DMS 273 (cell line): Measurements from ENCODE around the gene DDX23.

Experiments
- DNase-seq: peaks from one replicate; lab custom pipeline; 2025; ENCODE audit not compliant: unreplicated experiment; lab: John Stamatoyannopoulos, UW

The DDX23 gene

DNA sequence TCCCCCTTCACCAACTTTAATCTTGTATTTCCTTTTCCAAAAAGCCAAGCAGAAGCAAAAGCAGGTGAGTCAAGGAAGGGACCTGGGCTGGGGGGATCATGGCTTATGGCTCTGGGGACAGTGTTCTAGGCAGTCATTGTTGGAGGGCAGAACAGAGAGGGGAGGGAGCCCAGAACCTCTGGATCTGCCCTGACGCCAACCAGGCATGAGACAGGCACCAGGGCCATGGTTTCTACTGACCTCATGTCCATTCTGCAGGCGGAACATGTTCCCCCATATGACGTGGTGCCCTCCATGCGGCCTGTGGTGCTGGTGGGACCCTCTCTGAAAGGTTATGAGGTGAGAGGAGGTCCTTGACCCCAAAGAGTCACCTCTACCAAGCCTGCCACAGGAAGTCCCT is 27.1 kb downstream of the DDX23 start:
- DNase-seq = no peak

DNA sequence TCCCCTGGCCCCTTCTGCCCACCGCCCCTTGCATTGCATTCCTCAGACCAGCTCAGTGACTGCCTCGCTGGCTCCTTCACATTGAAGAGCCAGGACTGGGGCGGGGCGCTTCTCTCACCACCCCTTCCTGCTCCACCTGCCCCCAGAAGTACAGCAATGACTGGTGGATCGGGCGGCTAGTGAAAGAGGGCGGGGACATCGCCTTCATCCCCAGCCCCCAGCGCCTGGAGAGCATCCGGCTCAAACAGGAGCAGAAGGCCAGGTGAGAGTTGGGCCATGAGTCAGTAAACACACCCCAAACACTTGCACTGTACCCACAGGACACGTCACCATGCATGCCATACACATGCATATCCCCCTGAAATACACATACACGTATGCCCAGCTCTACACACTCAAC is 27.9 kb downstream of the DDX23 start:
- no peak for DNase-seq

DNA sequence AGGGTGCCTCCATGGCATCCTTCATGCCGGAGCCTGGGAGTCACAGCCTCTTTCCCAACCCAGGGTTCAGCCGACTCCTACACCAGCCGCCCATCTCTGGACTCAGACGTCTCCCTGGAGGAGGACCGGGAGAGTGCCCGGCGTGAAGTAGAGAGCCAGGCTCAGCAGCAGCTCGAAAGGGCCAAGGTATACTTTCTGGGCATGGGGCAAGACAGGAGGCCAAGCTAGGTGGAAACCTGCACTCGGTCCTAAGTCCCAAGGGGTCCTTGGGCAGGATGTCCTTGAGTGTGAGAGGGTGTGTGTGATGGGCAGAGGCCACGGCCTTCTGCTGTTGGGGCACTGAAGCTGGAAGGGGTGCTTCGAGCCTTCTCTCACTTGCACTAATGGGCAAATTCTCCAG is 28.7 kb downstream of the DDX23 start:
- no peak for DNase-seq

DNA sequence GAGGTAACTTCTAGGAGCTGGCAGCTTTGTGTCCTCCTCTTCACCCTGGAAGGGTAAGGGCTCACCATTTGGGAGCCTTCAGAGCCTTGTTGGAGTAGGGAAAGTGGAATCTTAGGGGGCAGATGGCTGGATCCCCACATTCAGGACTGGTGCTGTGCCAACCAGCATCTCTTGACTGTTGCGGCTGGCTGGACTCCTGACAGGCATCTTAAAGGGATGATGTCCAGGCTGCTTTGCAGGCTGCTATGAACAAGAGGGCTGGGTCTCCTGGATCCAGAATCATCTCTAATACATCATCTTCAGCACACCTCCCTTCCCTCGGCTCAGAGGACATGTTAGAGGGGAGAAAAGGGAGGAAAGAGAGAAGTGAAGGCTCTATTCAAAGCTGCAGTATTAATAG is 29.3 kb downstream of the DDX23 start:
- no peak for DNase-seq

DNA sequence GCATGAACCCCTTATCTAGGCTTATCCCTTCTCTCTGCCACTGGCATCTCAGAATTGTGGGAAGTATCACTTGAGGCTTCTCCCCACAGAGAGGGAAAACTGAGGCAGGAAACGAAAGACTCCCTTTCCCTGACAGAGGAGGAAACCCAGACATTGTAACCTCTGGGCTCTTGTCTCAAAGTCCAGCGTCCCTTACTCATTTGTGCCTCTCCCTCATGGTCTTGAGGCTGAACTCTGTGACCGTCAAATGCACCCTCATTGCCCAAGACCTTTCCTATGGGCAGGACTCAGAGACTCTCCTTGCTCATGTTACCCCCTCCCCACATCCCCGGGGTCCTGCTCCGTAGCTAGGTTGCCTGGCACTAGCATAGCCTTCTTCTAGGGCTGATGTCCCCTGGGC is 29.8 kb downstream of the DDX23 start:
- DNase-seq = no peak

DNA sequence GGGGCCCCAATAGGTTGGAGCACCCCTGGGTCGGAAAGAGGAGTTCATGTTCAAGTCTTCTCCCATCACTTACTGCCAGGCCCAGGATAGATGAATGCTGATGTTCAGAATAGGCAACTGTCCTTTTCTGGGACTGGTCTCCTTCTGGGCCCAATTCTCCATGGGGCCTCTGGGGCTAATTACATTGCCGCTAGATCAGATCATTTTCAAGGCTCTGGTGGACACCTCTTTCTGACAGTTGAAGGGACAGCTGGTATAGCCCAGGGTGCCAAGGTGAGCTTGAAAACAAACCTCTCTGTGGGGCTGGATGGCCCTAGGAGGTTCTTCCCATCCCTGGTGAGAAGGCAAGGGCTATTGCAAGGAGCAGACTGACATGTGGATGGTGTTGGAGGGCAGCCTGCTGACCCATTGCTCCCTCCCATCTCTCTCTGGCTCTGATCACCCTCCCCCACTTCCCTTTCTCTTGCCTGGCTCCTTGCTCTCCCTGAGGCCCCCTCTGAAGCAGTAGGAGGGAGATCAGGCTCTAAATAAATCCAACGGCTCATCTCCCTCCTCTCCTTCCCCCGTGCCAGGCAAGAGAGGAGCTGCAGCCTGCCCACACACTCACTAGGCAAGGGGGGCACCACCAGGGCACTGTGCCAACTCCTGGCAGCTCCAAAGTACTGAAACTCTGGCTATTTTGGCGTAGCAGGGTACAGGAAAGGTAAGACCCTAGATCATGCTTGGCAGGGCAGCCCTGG is 31.8 kb downstream of the DDX23 start:
- no peak for DNase-seq

DNA sequence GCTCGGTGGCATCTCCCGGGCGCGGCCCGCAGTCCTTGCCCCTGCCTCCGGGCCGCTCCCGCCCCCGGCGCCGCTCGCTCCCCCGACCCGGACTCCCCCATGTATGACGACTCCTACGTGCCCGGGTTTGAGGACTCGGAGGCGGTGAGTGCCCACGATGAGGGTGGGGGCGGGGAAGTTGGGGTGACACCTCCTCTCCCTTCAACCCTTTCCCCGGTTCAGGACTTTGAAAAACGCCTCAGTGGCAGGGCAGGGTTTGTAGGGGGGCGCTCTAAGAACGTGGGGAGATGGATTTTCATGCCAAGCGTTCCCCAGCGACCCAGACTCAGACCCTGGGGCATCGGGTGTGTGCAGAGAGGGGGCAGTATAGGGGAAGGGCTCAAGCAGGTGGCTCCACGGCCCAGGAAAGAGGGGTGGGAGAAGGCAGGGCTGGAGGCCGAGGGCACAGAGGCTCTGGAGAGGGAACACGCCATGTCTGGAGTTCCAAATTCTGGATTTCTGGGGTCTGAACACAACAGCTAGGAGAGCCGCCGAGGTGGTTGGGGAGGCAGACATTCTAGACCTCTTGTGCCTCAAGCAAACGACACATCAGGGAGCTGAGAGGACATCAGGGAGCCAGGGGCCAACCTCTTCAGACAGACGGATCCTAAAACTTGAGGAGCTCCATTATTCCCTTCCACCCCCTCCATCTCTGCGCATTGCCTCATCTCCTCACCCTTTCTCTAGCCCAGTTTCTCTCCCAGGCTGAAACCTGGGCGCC is 33.0 kb downstream of the DDX23 start:
- DNase-seq = peak; percentile 71

DNA sequence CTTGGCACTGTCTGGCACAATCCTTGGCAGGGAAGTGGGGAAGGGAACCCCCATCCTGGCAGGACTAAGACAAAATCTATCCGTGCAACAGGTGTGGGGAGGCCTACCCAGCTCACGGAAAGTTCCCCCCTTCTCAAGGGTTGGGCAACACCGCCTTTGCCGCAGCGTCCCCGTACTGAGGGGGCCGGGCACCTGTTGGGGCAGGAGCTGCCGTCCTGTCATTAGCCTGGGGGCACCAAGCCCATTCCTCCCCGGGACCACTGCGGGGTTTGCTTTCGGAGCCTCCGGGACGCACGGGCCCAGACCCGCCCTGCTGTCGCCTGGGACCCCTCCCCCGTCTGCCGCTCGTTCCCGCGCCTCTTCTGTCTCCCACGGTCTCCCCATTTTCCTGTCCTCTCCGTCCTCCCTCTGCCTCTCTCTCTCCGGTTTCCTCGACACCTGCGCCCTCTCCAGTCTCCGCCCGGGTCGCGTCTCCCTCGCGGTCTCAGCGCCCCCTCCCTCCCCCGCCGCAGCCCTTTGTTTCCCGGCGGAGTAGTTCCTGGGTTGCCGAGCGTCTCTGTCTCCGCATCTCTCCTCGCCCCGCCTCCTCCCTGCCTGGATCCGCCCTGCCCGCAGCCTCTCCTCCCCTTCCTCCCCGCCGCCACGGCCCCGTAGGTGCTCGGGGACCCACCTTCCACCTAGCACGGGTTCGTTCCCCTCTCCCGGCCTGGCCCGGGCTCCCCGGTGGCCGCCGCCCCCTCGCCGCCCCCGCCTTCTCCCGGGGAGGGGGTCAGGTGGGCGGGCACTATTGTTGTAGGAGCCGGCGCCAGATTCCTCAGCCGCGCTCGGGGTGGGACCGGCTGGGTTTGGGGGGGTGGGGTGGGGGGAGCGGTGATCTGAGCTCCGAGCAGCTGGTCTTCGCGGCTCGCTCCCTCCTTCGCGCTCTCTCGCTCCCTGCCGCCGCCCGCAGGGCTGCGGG is 33.8 kb downstream of the DDX23 start, which contains the start of gene CACNB3:
Gene CACNB3 (plus strand): TSS at position 624 of the 958 bp plus-strand sequence. CDS start 434 bp downstream, outside the sequence.
- peak; percentile 78 for DNase-seq

DNA sequence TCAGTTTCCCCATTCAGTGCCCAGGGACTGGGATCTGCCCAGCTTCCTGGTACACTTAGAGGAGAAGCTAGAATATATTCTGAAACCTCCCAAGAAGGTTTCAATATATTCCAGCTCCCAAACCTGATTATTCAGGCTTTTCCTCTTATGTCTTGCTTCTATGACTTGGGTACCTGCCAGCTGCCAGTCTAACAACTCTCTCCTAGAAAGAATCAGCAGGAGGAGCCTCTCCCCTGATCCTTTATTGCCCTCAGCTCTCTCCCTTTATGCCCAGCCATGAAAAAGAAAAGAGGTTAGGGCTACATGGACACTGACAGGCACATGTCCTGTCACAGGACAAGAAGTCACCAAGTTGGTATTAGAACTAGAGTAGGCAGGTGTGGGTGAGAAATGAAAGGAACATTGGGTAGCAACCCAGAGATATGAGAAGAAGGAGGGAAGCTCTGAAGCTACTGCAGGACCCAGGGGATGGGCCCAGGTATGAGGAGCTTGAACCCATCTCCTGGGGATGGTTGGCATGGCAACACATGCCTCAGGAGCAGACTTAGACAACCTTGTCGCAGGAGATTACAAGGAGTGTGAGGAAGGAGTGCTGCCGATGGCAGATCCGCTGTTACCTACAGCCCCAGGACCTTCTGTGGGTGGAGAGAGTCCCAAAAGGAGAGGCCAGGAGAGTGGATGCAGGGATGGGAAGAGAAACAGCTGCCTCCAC is 35.7 kb downstream of the DDX23 start:
- DNase-seq = peak; percentile 42

DNA sequence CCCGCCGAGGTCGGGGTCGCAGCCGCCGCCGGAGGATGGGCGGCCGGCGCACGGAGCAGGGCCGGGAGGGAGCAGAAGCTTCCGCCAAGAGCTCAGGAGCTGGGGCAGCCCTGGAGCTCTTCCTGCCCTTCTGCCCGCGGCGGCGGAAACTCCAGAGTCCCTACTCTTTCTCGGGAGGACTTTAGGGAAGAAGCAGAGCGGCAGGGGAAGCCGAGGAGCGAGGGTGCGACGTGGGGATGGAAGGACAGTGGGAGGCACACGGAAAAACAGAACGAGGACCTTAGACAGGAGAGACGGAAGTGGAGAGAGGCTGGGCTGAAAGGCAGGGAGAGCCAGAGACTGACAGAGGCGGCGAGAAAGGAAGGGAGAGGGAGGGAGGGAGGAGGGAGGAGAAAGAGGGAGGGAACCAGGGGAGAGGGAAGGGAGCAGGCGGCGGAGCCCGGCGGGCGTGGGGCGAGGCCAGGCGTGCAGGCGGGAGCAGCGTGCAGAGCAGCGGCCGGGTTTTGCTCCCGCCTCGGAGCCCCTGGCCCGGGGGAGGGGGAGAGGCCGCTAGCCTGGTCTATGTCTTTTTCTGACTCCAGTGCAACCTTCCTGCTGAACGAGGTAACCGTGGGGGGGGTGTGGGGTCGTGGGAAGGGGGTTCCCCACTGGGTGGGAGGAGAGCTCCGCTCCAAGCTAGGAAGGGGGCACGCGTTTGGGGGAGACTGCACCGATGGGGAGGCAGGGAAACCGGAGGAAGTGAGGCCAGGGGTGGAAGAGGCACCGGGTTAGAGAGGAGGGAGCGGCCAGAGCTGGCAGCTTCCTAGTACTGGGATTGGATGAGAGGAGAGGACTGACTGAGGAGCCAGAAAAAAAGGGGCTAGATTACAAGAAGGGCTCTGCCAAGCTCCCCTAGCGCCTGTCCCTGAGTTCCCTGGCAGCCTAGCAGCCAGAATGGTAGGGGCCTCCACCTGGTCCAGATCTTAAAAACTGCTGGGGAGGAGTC is 36.5 kb downstream of the DDX23 start:
- DNase-seq = peak; percentile 81

DNA sequence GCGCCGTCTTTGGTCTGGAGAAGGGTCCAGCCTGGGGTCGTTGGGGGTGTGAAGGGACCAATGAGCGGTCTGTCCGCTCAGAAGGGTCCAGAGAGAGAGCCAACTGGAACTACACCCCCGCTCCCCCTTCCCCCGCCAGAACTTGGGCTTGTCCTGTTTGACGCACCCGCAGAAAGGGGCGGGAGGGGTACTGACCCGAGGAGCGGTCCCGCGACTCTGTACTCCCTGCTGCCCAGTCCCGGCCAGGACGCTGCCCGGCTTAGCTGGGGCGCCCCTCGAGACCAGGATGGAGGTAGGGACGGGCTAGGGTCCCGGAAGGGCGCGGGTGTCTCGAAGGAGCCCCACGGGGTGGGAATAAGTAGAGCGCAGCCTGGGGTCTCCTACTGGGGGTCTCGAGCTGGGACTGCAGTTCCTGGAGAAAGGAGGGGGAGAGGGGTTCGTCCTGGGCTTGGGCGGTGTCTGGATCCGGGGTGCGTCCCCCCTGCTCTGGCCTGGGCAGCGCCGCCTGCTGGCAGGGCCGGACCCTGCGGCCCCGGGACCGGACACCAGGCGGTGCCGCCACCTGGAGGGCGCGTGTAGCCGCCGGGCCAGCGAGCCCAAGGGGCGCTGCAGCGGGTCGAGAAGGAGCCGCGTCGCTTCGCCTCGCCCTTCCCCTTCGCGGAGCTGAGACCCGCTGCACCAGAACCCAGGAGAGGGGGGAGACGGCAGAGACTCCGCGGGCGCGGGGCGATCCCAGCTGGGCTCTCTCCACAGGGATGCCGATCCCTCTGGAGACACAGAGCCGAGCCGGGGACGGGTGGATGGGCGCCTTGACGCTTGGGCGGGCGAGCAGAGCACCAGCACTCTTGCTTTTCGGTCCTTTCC is 37.5 kb downstream of the DDX23 start:
- peak; percentile 85 for DNase-seq

DNA sequence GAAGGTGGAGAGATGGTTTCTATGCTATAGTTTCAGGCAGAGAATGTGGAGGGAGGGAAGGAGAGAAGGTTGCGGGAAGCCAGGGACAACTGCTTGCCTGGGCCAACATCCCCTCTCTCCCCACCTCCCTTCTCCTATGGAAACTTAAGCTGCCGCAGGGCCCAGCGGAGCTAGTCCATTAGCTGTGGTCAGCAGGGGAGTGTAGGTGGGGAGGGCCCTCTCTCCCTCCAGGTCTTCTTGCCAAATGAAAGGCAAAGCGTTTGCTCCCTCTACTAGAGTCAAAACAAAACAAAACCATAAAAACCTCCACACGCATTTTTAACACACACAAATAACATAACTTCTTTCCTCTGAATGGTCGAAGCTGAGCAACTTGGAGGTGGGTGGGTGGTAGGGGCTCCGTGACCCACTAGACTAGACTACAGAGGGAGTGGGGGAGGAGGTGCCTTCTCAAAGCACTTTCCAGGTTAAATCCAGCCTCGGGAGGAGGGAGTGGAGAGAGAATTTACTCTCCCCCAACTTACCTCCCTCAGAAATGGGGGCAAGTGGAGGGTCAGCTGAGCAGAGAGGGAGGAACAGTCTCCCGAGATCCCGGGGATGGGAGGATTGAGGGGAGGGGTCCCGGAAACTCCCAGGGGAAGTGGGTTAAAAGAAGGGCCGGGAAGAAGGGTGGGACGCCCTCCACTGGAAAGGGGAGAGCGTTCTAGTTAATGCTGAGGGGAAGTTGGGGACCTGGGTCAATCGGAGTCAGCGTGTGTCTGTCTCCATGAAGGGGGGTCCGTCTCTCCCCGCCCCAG is 38.3 kb downstream of the DDX23 start:
- no peak for DNase-seq

DNA sequence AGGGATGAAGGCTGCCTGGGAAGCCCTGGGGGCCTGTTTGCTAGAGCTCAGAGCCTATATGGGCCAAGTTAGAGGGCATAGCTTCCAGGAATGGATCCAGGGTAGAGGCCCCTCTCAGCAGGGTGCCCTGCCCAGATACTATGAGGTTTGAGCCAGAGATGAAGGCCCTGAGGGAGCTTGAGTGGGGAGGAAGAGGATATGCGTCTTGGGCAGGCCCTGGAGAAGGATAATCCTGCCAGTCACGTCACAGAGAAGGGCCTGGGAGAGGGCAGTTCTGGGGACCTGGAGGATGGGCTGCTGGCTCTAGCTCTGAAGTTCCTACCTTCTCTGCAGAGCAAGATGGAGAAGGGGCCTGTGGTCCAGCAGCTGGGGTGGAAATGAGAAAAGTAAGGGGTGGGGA is 39.6 kb downstream of the DDX23 start:
- no peak for DNase-seq

DNA sequence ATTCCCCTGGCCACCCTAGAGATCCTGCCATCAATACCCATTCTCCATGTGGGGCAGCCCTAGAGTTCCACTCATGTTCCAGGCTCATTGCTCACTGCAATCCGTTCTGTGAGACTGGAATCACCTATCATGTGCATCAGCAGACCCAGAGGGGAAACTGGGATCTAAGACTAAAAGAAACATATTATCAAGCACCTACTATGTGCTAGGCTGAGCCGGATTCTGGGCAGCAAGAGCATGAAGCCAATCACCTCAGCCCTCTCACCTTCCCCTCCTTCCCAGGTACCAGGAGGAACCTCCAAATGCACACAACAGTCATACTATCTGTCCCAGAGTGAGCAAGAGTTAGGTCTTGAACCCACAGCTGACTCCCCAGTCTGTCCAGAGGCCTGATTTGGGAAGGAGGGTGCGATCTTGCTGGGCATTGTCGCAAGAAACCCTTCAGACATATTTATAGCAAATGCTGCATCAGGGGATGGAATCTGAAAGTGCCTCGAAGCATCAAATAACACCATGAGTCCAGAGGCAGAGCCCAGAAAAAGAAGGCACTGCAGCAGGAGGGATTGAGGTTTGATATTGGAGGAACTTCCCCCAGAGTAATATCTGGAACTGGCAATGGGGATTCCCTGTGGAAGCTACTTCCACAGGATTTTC is 40.4 kb downstream of the DDX23 start:
- no peak for DNase-seq

DNA sequence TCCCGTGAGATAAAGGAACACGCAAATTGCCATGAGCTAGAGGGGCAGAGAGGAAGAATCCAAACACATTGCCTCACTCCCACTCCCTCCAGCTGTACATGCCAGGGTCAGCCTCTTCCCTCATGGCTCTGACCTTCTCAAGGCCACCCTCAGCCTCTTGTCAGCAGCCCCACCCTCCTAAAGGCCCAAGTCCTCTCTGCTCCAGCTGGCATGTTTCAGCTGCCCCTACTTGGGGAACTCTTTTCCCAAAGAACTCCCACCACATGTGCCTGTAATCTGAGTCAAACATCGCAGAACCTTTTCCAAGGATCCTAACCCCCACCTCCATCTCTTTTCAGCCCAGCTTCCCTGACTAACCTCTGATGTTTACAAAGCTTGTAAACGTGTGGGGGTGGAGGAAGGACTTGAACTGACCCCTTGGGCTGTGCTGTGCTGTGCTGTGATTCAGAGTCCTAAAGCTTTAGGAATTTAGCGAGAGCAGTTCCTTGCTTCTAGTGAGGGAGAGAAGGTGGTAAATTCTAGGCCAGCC is 41.0 kb downstream of the DDX23 start:
- no peak for DNase-seq

DNA sequence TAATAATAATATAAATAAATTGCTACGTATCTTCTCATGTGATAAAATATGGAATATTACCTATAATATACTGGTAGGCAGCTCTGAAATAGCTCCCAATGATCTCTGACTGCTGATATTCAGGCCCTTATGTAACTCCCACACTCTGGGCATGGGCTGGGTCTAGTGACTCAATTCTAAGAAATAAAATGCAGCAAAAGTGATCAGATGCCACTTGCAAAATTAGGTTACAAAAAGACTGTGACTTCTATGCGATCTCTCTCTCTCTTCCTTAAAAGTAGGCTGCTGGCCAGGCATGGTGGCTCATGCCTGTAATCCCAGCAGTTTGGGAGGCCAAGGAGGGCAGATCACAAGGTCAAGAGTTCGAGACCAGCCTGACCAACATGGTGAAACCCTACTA is 44.0 kb downstream of the DDX23 start:
- no peak for DNase-seq

DNA sequence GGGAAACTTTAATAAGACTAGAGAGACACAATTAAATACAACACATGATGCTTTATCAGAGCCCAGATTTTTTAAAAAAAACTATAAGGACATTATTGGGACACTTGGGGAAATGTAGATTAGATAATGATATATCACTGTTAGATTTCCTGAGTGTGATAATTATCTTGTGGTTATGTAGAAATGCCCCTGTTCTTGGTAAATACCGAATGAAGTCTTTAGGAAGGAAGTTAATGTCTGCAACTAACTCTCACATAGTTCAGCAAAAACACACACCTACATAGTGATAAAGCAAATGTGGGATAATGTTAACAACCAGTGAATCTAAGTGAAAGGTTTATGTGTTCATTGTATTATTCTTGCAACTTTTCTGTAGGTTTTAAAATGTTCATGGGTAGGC is 48.3 kb downstream of the DDX23 start:
- DNase-seq = no peak
